ENCODE results near the gene HPS5.
"Not testable (repeated sequence)": the region's sequence is repeated elsewhere in the genome, so short reads cannot be mapped to it uniquely, and the experiment has no call there.

Gene HPS5

GRCh38 chr11:18315893-18316292 is 6.0 kb downstream of the HPS5 start:
- no peak for DNase-seq

GRCh38 chr11:18314784-18315523 is 7.0 kb downstream of the HPS5 start:
- no peak for DNase-seq

GRCh38 chr11:18313965-18314763 is 7.8 kb downstream of the HPS5 start:
- DNase-seq, result peak; percentile 23

- peak; percentile 71 for DNase-seq
These were observed 9.1 kb downstream of the HPS5 start for GRCh38 chr11:18312663-18313420.

GRCh38 chr11:18312012-18312411 is 9.9 kb downstream of the HPS5 start:
- DNase-seq, result peak; percentile 10

GRCh38 chr11:18310800-18311340 is 11.1 kb downstream of the HPS5 start:
- DNase-seq, result no peak

GRCh38 chr11:18309691-18310090 is 12.2 kb downstream of the HPS5 start:
- DNase-seq, result no peak

GRCh38 chr11:18308242-18308641 is 13.7 kb downstream of the HPS5 start:
- no peak for DNase-seq

- DNase-seq, result no peak
These were observed 14.3 kb downstream of the HPS5 start for GRCh38 chr11:18307461-18308139.

- no peak for DNase-seq
These were observed 17.2 kb downstream of the HPS5 start for GRCh38 chr11:18304745-18305144.

GRCh38 chr11:18299721-18300120 is 22.2 kb downstream of the HPS5 start:
- DNase-seq, result no peak

GRCh38 chr11:18295316-18295715 is 26.6 kb downstream of the HPS5 start:
- DNase-seq, result no peak

GRCh38 chr11:18294862-18295261 is 27.1 kb downstream of the HPS5 start:
- DNase-seq, result no peak

- DNase-seq, result no peak
These were observed 33.0 kb downstream of the HPS5 start for GRCh38 chr11:18288911-18289310.

GRCh38 chr11:18285841-18286240 is 36.1 kb downstream of the HPS5 start:
- DNase-seq, result no peak

- no peak for DNase-seq
These were observed 39.3 kb downstream of the HPS5 start for GRCh38 chr11:18282626-18283025.

- DNase-seq, result no peak
These were observed 41.4 kb downstream of the HPS5 start for GRCh38 chr11:18280438-18281045.

GRCh38 chr11:18277565-18278271 is 44.2 kb downstream of the HPS5 start:
- DNase-seq, result no peak

GRCh38 chr11:18271206-18271605 is 50.7 kb downstream of the HPS5 start:
- no peak for DNase-seq

- DNase-seq, result no peak
These were observed 51.8 kb downstream of the HPS5 start for GRCh38 chr11:18270102-18270501.

- not testable (repeated sequence) for DNase-seq
These were observed 52.7 kb downstream of the HPS5 start for GRCh38 chr11:18269252-18269651.

All from fibroblast of skin of right quadriceps (primary cell).